Mesenchymal stem cell (in vitro differentiated cells and primary cell): ENCODE measurements around the gene NQO1.

Source experiments
- DNase-seq: peaks from one replicate; pipeline ENCODE4 v3.0.0-alpha.2; 2013
- H2AFZ ChIP-seq: one replicate; pipeline ENCODE4 v1.6.1; 2013; ENCODE audit warnings: low read depth, mild to moderate bottlenecking, control low read depth, inconsistent platforms, low read length, moderate library complexity
- H2AK5ac ChIP-seq: 2 replicates; pipeline ENCODE4 v1.6.1; 2013; ENCODE audit warnings: low read length, moderate library complexity, mild to moderate bottlenecking, inconsistent platforms; ENCODE audit not compliant: severe bottlenecking
- H2BK120ac ChIP-seq: one replicate; pipeline ENCODE4 v1.6.1; 2013; ENCODE audit warnings: low read depth, mild to moderate bottlenecking, inconsistent platforms, low read length, moderate library complexity
- H2BK12ac ChIP-seq, 2 experiments: one replicate each; pipeline ENCODE4 v1.6.1; 2013; ENCODE audit warnings: inconsistent platforms in 2 of 2, low read length in 2 of 2, mild to moderate bottlenecking in 2 of 2, moderate library complexity in 2 of 2, control low read depth in 1 of 2
- H2BK15ac ChIP-seq: one replicate; pipeline ENCODE4 v1.6.1; 2013; ENCODE audit warnings: mild to moderate bottlenecking, low read depth, inconsistent platforms; ENCODE audit not compliant: poor library complexity, severe bottlenecking
- H2BK5ac ChIP-seq: 2 replicates; pipeline ENCODE4 v1.6.1; 2013; ENCODE audit warnings: low read depth, mild to moderate bottlenecking, low read length, control low read depth, inconsistent platforms; ENCODE audit not compliant: poor library complexity, severe bottlenecking
- H3K14ac ChIP-seq, 2 experiments: one replicate each; pipeline ENCODE4 v1.6.1; 2013; ENCODE audit warnings: inconsistent platforms in 2 of 2, low read length in 2 of 2, control low read depth in 1 of 2, mild to moderate bottlenecking in 1 of 2, moderate library complexity in 1 of 2
- H3K18ac ChIP-seq, 2 experiments: one replicate each; pipeline ENCODE4 v1.6.1; 2013; ENCODE audit warnings: inconsistent platforms in 2 of 2, low read length in 2 of 2, control low read depth in 1 of 2, low read depth in 1 of 2, mild to moderate bottlenecking in 1 of 2
- H3K23ac ChIP-seq, 2 experiments: one replicate each; pipeline ENCODE4 v1.6.1; 2013; ENCODE audit warnings: inconsistent platforms in 2 of 2, low read length in 2 of 2, mild to moderate bottlenecking in 2 of 2, moderate library complexity in 2 of 2, control low read depth in 1 of 2
- H3K27ac ChIP-seq: 2 replicates; pipeline ENCODE4 v1.5.1; 2013; ENCODE audit warnings: mild to moderate bottlenecking, moderate library complexity, low read length, control low read depth, inconsistent platforms; ENCODE audit not compliant: poor library complexity, severe bottlenecking
- H3K27me3 ChIP-seq, 2 experiments: 2 replicates each; pipeline versions ENCODE4 v1.6.1 to v1.7.0; 2013; ENCODE audit warnings: low read length in 2 of 2, mild to moderate bottlenecking in 2 of 2, moderate library complexity in 2 of 2, control low read depth in 1 of 2, inconsistent platforms in 1 of 2; ENCODE audit not compliant: control insufficient read depth in 1 of 2, insufficient read depth in 1 of 2
- H3K36me3 ChIP-seq, 2 experiments: 2 replicates each; pipeline versions ENCODE4 v1.6.1 to v1.7.0; 2013; ENCODE audit warnings: low read length in 2 of 2, control low read depth in 1 of 2, inconsistent platforms in 1 of 2, low read depth in 1 of 2, mild to moderate bottlenecking in 1 of 2; ENCODE audit not compliant: insufficient read depth in 2 of 2, control insufficient read depth in 1 of 2
- H3K4ac ChIP-seq, 2 experiments: one replicate each; pipeline ENCODE4 v1.6.1; 2013; ENCODE audit warnings: inconsistent platforms in 2 of 2, low read length in 2 of 2, mild to moderate bottlenecking in 2 of 2, moderate library complexity in 2 of 2, control low read depth in 1 of 2, low read depth in 1 of 2
- H3K4me1 ChIP-seq: 2 replicates; pipeline ENCODE4 v1.6.1; 2013; ENCODE audit warnings: low read depth, low read length, control low read depth; ENCODE audit not compliant: control insufficient read depth, insufficient read depth
- H3K4me2 ChIP-seq: 2 replicates; pipeline ENCODE4 v1.6.1; 2013; ENCODE audit warnings: low read length, mild to moderate bottlenecking, inconsistent platforms; ENCODE audit not compliant: poor library complexity, severe bottlenecking
- H3K4me3 ChIP-seq, 2 experiments: 2 replicates each; pipeline versions ENCODE4 v1.5.1 to v1.7.0; 2013; ENCODE audit warnings: low read length in 2 of 2, mild to moderate bottlenecking in 2 of 2, control low read depth in 1 of 2, low read depth in 1 of 2; ENCODE audit not compliant: insufficient read depth in 1 of 2
- H3K79me1 ChIP-seq: replicated peaks from 2 replicates; pipeline ENCODE4 v1.6.1; 2013; ENCODE audit warnings: mild to moderate bottlenecking, control low read depth, low read length, inconsistent platforms; ENCODE audit not compliant: poor library complexity, severe bottlenecking
- H3K9ac ChIP-seq: 2 replicates; pipeline ENCODE4 v1.7.0; 2013; ENCODE audit warnings: mild to moderate bottlenecking, low read length, moderate library complexity
- H3K9me3 ChIP-seq: 2 replicates; pipeline ENCODE4 v1.7.0; 2013; ENCODE audit warnings: mild to moderate bottlenecking, low read length; ENCODE audit not compliant: control insufficient read depth
- H4K8ac ChIP-seq: one replicate; pipeline ENCODE4 v1.6.1; 2013; ENCODE audit warnings: inconsistent platforms, mild to moderate bottlenecking, low read length, moderate library complexity
- H4K91ac ChIP-seq: one replicate; pipeline ENCODE4 v1.6.1; 2013; ENCODE audit warnings: mild to moderate bottlenecking, low read length, inconsistent platforms
- WGBS: methylation state at CpG from one replicate; pipeline ENCODE4 v1.1.7; 2013; ENCODE audit warnings: mixed read lengths; 5-methylcytosine and 5-hydroxymethylcytosine counted together

The NQO1 gene

GRCh38 chr16:69662901-69663300 is 63.5 kb downstream of the NQO1 start:
- Histone ChIP-seq H2BK15ac (no peak overlapping the region), H3K4me1 (no peaks in the 10 kb centered on the region), H3K27me3 (no peaks in the 10 kb centered on the region), H2BK5ac (no peak overlapping the region), H3K4me2 (no peak overlapping the region), H3K9me3 (no peaks in the 10 kb centered on the region), H3K4me3 (no peak overlapping the region), H3K9ac (no peak overlapping the region), H3K27ac (no peak overlapping the region), H3K18ac (no peak overlapping the region), H2AFZ (no peak overlapping the region), H2BK120ac (no peak overlapping the region), H3K36me3 (peaks cover 27 to 61% of the 10 kb centered on the region in 2 experiments), H2AK5ac (no peak overlapping the region), H3K14ac (no peak overlapping the region), H3K4ac (no peak overlapping the region), H3K79me1 (peaks cover 1% of the 10 kb centered on the region), H4K8ac (no peak overlapping the region), H4K91ac (no peak overlapping the region), H2BK12ac (no peak overlapping the region), H3K23ac (no peak overlapping the region)
- 93% methylated on average over 1 of the region's 1 CpG for WGBS
- no peak for DNase-seq

- H3K18ac ChIP-seq = no peak overlapping the region
- H2BK12ac ChIP-seq = no peak overlapping the region
- no peaks in the 10 kb centered on the region for H3K27me3 ChIP-seq
- H2BK120ac ChIP-seq = no peak overlapping the region
- no peak overlapping the region for H3K4ac ChIP-seq
- H3K9me3 ChIP-seq = no peaks in the 10 kb centered on the region
- H2BK15ac ChIP-seq = no peak overlapping the region
- H3K9ac ChIP-seq = no peak overlapping the region
- no peak overlapping the region for H3K4me3 ChIP-seq
- H3K4me2 ChIP-seq = no peak overlapping the region
- DNase-seq = no peak
- H3K23ac ChIP-seq = no peak overlapping the region
- H3K4me1 ChIP-seq = no peaks in the 10 kb centered on the region
- H3K14ac ChIP-seq = no peak overlapping the region
- H3K27ac ChIP-seq = no peak overlapping the region
- 100% methylated on average over 4 of the region's 4 CpGs for WGBS
- H4K91ac ChIP-seq = no peak overlapping the region
- no peak overlapping the region for H4K8ac ChIP-seq
- no peak overlapping the region for H2AK5ac ChIP-seq
- peaks cover 1% of the 10 kb centered on the region for H3K79me1 ChIP-seq
- H2BK5ac ChIP-seq = no peak overlapping the region
- peaks cover 45 to 83% of the 10 kb centered on the region in 2 experiments for H3K36me3 ChIP-seq
- no peak overlapping the region for H2AFZ ChIP-seq
Observed at GRCh38 chr16:69660166-69660565, 66.2 kb downstream of the NQO1 start.
